Endothelial cell of umbilical vein (primary cell): Measurements from ENCODE around the gene RCOR1. TPM values are rescaled to one million over a fixed set of nuclear protein-coding genes. Genes with fewer than 3 reads are reported as not detected.

Source experiments
- Bru-seq: library from RNA; stranded (reverse); fragments of 400-500 nt; gene quantifications from one replicate; lab custom pipeline; 2021; lab: Mats Ljungman, UMichigan
- BruChase-seq, 2 experiments: library from RNA; stranded (reverse); fragments of 400-500 nt; gene quantifications; one replicate each; lab custom pipeline; 2021; lab: Mats Ljungman, UMichigan
- BruUV-seq: library from RNA; stranded (reverse); fragments of 400-500 nt; replicated peaks from 2 replicates; lab custom pipeline; 2021; lab: Mats Ljungman, UMichigan
- CTCF ChIA-PET: fragments of 300-600, 350-600 bp; sonication (Branson Sonifier 250); formaldehyde crosslinking; loops from one replicate; lab custom pipeline; 2021; ENCODE audit warnings: antibody characterized with exemption, inconsistent platforms; lab: Charles Lee
- POLR2A ChIA-PET: fragments of 300-600, 350-600 bp; sonication (Branson Sonifier 250); formaldehyde crosslinking; loops from one replicate; lab custom pipeline; 2021; ENCODE audit warnings: antibody characterized with exemption, inconsistent platforms; lab: Charles Lee
- DNase-seq: peaks from one replicate; pipeline ENCODE4 v3.0.0-alpha.2; 2011; ENCODE audit warnings: low read depth, low spot score
- FAIRE-seq: peaks from 2 replicates; lab custom pipeline; 2011; peaks lifted over from hg19 to GRCh38; lab: Jason Lieb, UNC
- H2AFZ ChIP-seq: 2 replicates; pipeline ENCODE4 v1.6.0; 2012; ENCODE audit warnings: low read depth, low read length, control low read depth, inconsistent platforms
- H3K27ac ChIP-seq: 2 replicates; pipeline ENCODE4 v1.5.1; 2011; ENCODE audit warnings: low read depth, mild to moderate bottlenecking, control low read depth, low read length, moderate library complexity; ENCODE audit not compliant: insufficient read depth
- H3K27me3 ChIP-seq, 2 experiments: 2 replicates each; pipeline versions ENCODE4 v1.6.0 to v1.6.1; 2011; ENCODE audit warnings: low read length in 2 of 2, mixed read lengths in 1 of 2; ENCODE audit not compliant: control insufficient read depth in 2 of 2, insufficient read depth in 2 of 2
- H3K36me3 ChIP-seq, 2 experiments: 2 replicates in 1 of 2; 3 replicates in 1 of 2; pipeline ENCODE4 v1.5.1; 2011; ENCODE audit warnings: low read length in 2 of 2, mild to moderate bottlenecking in 1 of 2, moderate library complexity in 1 of 2; ENCODE audit not compliant: control insufficient read depth in 2 of 2, insufficient read depth in 2 of 2; ENCODE audit errors: extremely low read depth in 1 of 2
- H3K4me1 ChIP-seq: 3 replicates; pipeline ENCODE4 v1.5.1; 2011; ENCODE audit warnings: mild to moderate bottlenecking, low read length; ENCODE audit not compliant: control insufficient read depth, insufficient read depth; ENCODE audit errors: extremely low read depth
- H3K4me2 ChIP-seq: 2 replicates; pipeline ENCODE4 v1.6.1; 2011; ENCODE audit warnings: low read length, control low read depth, mixed read lengths; ENCODE audit not compliant: insufficient read depth
- H3K4me3 ChIP-seq, 3 experiments: fragments of 200-600 bp in 1 of 3; sonication (generic), shearing (Covaris generic) in 1 of 3; replicated peaks in 1 of 3; 2 replicates each; pipeline ENCODE4 v1.5.1; 2011 to 2016; ENCODE audit warnings: control low read depth in 3 of 3, low read length in 3 of 3, mild to moderate bottlenecking in 2 of 3, inconsistent platforms in 1 of 3, low read depth in 1 of 3, moderate library complexity in 1 of 3; ENCODE audit not compliant: insufficient read depth in 1 of 3
- H3K79me2 ChIP-seq: 2 replicates; pipeline ENCODE4 v1.6.0; 2012; ENCODE audit warnings: low read length, inconsistent platforms; ENCODE audit not compliant: control insufficient read depth, insufficient read depth
- H3K9ac ChIP-seq: replicated peaks from 2 replicates; pipeline ENCODE3; 2011; ENCODE audit warnings: low read length, control low read depth; ENCODE audit not compliant: insufficient read depth; ENCODE audit errors: extremely low read depth
- H3K9me1 ChIP-seq: replicated peaks from 3 replicates; pipeline ENCODE4 v1.6.0; 2011; ENCODE audit warnings: mild to moderate bottlenecking, low read length; ENCODE audit not compliant: control insufficient read depth, insufficient read depth; ENCODE audit errors: extremely low read depth
- H3K9me3 ChIP-seq: replicated peaks from 2 replicates; pipeline ENCODE4 v1.5.1; 2012; ENCODE audit warnings: low read length, inconsistent platforms; ENCODE audit not compliant: control insufficient read depth, insufficient read depth
- H4K20me1 ChIP-seq: replicated peaks from 2 replicates; pipeline ENCODE3; 2011; ENCODE audit warnings: mild to moderate bottlenecking, low read length; ENCODE audit not compliant: control insufficient read depth, insufficient read depth; ENCODE audit errors: extremely low read depth
- GATA2 ChIP-seq: IDR thresholded peaks from 2 replicates; pipeline ENCODE4 v1.7.0; 2011; ENCODE audit warnings: low read depth, mild to moderate bottlenecking, moderate library complexity, mixed read lengths, low read length; ENCODE audit not compliant: insufficient read length, insufficient read depth
- POLR2A ChIP-seq: IDR thresholded peaks from 2 replicates; pipeline ENCODE4 v1.6.1; 2012; ENCODE audit warnings: low read depth, mild to moderate bottlenecking, control low read depth, low read length
- POLR2AphosphoS5 ChIP-seq: IDR thresholded peaks from 2 replicates; pipeline ENCODE4 v1.6.1; 2012; ENCODE audit warnings: low read depth, mild to moderate bottlenecking, control low read depth, low read length, moderate library complexity; ENCODE audit not compliant: insufficient read depth
- dilution Hi-C: fragments of 300-500 bp; cut with MboI; formaldehyde crosslinking; loops from one replicate; pipeline ENCODE4 v1.15.0; 2019; ENCODE audit warnings: low sequenced_read_pairs; ENCODE audit not compliant: extremely low pct_ligation_motif_present
- intact Hi-C: fragments of 100-400 bp; cut with micrococcal nuclease; formaldehyde crosslinking; loops from one replicate; pipeline ENCODE4 v1.10.0; 2022
- long read RNA-seq: library from polyadenylated mRNA; stranded (forward); transcript quantifications from one replicate; pipeline ENCODE4 v2.0.0, GENCODE V29; 2021
- polyA minus RNA-seq, 3 experiments: library from RNA; depleted of rRNA, polyadenylated mRNA; stranded (reverse); fragments of >200 nt; gene quantifications; 1 replicate in 1 of 3; 2 replicates in 2 of 3; pipeline ENCODE4 v1.2.3, GENCODE V29; 2011
- polyA plus RNA-seq, 4 experiments: library from polyadenylated mRNA; depleted of rRNA in 3 of 4; stranded (reverse) in 3 of 4; unstranded in 1 of 4; fragments of >200 nt; gene quantifications; 2 replicates each; pipeline versions ENCODE4 v1.2.1 to v1.2.3, GENCODE V29; 2011 to 2012; ENCODE audit warnings: missing spikeins in 1 of 4
- total RNA-seq: library from RNA; stranded (reverse); gene quantifications from 2 replicates; pipeline ENCODE4 v1.2.3, GENCODE V29; 2021

The RCOR1 gene
- total RNA-seq (31.8 and 32.2 TPM in 2 replicates), polyA plus RNA-seq (12.9 and 15.6 TPM in 2 replicates), polyA minus RNA-seq (27.1 and 28.8 TPM in 2 replicates), Bru-seq, nascent RNA (percentile 85 among the genes with signal in this experiment), BruChase-seq, experiment 1, labeled RNA remaining after a 6-hour chase (percentile 83 among the genes with signal in this experiment), BruChase-seq, experiment 2, labeled RNA remaining after a 2-hour chase (percentile 83 among the genes with signal in this experiment)
- polyA plus RNA-seq (2011; cell fraction: cytosol; rRNA removed), result 13.2 and 13.7 TPM in 2 replicates
- 21.3 and 26.5 TPM in 2 replicates for polyA plus RNA-seq (2011; cell fraction: nucleus; rRNA removed)
- polyA plus RNA-seq (2012), result 14.9 and 18.9 TPM in 2 replicates
- polyA minus RNA-seq (2011; cell fraction: cytosol; rRNA and poly(A)+ RNA removed), result 18.4 TPM
- polyA minus RNA-seq (2011; cell fraction: nucleus; rRNA and poly(A)+ RNA removed), result 25.8 and 36.5 TPM in 2 replicates
- long read RNA-seq, full-length matches to known transcripts, result 14 of 25 reads
- long read RNA-seq, partial matches to known transcripts, result 2 of 25 reads
- long read RNA-seq, other reads (novel, unspliced or antisense), result 9 of 25 reads

DNA sequence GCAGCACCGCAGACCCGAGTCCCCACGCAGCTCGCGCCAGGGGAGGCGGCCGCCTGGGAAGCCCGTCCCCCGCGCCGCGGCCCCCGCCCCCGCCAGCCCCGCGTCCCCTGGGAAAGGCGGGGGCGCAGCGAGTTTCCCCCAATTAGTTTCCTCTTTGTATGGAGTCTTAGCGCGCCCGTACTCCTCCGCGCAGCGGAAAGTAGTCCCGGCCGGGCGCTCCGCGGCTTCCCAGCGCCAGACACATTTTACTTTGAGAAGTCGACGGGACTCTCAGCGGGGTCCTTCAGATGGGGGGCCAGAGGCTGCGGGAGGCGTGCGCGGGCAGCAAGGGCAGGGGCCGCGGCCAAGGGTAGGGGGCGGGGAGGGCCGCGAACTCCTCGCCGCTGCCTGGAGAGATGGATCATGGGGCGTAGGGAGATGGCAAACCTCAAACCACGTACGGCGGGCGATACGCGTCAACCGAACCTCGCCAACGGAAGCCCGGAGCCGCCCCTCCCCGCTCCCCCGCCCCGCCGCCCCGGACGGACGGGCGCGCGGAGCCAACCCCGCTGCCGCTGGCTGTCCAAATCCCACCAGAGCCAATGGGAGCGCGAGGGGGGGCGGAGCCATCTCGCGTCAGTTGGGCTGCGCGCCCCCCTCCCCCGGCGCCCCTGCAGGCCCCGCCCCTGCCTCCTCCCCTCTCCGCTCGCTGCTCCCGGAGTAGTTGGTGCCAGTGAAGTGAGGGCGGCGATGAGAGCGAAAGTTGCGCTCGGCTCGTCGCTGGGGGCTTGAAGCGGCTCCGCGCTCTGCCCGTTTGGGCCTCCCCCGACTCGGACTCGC, at the start of gene RCOR1:
RCOR1 (plus strand) TSS at position 706 of the 819 bp plus-strand sequence. CDS start 238 bp downstream, outside the sequence.
- Histone ChIP-seq H3K9me3 (no peaks in the 10 kb centered on the region), H4K20me1 (peaks cover 3% of the 10 kb centered on the region), H3K4me2 (peak within 1 kb of the TSS; percentile 100), H3K36me3 (no peaks in the 10 kb centered on the region), H3K9ac (peak within 1 kb of the TSS; percentile 92), H3K9me1 (no peaks in the 10 kb centered on the region), H3K27me3 (no peaks in the 10 kb centered on the region), H3K4me3 (peak within 1 kb of the TSS; percentile 84 to 100 (median 87)), H3K4me1 (peaks cover 20% of the 10 kb centered on the region), H3K79me2 (peaks cover 37% of the 10 kb centered on the region), H2AFZ (peak within 1 kb of the TSS; percentile 89), H3K27ac (peak within 1 kb of the TSS; percentile 95)
- ChIA-PET POLR2A (interaction anchor here (0.7 kb wide), 1 partner anchor 67 kb away, joined by 3 read pairs; no protein-coding TSS in a partner anchor), CTCF (interaction anchor here (0.6 to 4.7 kb wide), 4 partner anchors 58 to 103 kb away, joined by 5 to 59 read pairs (median 24); no protein-coding TSS in a partner anchor)
- intact Hi-C loops, result loop anchor here (1.0 to 5.0 kb wide), 4 partner anchors 50 to 185 kb away; partner anchors contain the start of gene TRAF3
- TF ChIP-seq GATA2 (no peak), POLR2A (peak; percentile 91), POLR2AphosphoS5 (peak; percentile 80)
- dilution Hi-C loops, result no loop called here
- peak; percentile 96 for DNase-seq
- peak; percentile 63 for FAIRE-seq
- BruUV-seq, result no TSS peak
